HG02798 (cell line): ENCODE measurements around the gene KCNK3.
"Not testable (repeated sequence)": the region's sequence is repeated elsewhere in the genome, so short reads cannot be mapped to it uniquely, and the experiment has no call there.

Experiments
- ATAC-seq: cut with Tn5 transposase; IDR thresholded peaks from one replicate; pipeline ENCODE4 v1.9.1; 2021; ENCODE audit warnings: mild to moderate bottlenecking; ENCODE audit not compliant: unreplicated experiment, poor library complexity

The KCNK3 gene

DNA sequence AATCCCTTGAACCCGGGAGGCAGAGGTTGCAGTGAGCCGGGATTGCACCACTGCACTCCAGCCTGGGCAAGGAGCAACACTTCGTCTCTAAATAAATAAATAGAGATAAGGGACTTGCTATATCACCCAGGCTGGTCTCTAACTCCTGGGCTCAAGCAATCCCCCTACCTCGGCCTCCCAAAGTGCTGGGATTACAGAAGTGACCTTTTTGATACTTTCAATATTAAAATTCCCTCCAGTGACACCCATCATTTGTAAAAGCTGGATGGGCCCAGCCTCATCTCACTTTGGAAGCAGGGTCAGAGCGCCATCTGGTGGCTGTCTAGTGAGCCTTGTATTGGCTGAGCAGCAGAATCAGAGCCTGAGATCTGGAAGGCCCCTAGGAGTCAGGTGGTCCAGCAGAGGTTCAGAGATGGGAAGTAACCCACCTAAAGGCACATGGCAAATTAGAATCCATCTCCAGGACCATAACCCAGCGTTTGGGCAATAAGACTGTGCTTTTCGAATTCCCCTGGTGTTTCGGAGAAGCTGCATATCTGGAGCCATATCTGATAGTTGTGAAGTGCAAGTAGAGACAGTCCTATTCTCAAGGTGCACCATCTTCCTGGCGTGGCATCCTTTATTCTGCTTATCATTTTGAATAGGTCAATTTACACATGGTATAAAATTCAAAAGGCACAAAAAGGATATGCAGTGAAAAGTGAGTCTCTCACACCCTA is 53.2 kb downstream of the KCNK3 start:
- peak; percentile 52 for ATAC-seq

DNA sequence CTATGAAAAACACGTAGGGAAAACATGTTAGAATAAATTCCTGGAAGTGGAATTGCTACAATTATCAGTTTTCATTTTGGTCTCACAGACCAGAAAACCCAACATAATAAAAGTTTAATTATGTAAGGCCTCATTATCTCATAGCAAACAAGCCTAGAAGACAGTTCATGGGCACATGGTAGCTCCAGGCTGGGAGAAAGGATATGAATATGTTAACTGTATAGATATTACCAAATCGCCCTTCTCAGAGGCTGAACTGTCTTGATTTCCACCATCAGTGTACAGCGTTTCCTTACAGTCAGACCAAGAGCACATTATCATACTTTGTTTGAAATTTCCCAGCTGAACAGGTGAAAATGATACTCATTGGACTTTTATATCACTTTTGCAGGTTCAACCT is 54.4 kb downstream of the KCNK3 start:
- ATAC-seq = no peak

DNA sequence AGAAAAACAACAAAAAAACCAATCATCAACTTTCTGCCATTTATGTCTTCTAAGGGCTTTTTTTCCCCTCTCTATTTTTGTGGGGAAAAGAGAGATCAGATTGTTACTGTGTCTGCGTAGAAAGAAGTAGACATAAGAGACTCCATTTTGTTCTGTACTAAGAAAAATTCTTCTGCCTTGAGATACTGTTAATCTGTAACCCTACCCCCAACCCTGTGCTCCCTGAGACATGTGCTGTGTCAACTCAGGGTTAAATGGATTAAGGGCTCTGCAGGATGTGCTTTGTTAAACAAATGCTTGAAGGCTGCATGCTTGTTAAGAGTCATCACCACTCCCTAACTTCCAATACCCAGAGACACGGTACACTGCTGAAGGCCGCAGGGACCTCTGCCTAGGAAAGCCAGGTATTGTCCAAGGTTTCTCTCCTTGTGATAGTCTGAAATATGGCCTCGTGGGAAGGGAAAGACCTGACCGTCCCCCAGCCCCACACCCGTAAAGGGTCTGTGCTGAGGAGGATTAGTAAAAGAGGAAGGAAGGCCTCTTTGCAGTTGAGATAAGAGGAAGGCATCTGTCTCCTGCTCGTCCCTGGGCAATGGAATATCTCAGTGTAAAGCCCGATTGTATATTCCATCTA is 57.4 kb downstream of the KCNK3 start:
- not testable (repeated sequence) for ATAC-seq

DNA sequence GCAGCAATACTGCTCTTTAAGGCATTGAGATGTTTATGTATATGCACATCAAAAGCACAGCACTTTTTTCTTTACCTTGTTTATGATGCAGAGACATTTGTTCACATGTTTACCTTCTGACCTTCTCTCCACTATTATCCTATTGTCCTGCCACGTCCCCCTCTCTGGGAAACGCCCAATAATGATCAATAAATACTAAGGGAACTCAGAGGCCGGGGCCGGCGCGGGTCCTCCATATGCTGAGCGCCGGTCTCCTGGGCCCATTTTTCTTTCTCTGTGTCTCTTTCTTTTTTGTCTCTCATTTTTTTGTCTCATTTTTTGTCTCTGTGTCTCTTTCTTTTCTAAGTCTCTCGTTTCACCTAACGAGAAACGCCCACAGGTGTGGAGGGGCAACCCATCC is 57.9 kb downstream of the KCNK3 start:
- ATAC-seq = not testable (repeated sequence)

DNA sequence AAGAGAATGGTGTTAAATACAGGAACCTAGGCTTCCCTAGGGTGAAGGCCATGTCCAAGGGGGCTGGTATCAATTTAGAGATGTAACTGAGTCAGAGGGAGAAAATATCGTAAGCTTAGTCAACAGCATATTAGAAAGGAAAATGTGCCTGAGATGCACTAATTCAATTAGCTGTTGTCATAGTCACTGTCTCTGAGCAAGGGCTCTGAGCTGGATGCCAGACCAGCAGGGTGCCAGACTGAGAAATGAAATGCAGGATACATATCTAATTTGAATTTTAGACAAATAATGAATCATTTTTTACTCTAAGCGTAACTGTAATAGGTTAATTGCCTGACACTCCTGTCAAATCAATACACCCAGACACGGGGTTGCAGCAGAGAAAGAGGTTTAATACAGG is 60.1 kb downstream of the KCNK3 start:
- no peak for ATAC-seq

DNA sequence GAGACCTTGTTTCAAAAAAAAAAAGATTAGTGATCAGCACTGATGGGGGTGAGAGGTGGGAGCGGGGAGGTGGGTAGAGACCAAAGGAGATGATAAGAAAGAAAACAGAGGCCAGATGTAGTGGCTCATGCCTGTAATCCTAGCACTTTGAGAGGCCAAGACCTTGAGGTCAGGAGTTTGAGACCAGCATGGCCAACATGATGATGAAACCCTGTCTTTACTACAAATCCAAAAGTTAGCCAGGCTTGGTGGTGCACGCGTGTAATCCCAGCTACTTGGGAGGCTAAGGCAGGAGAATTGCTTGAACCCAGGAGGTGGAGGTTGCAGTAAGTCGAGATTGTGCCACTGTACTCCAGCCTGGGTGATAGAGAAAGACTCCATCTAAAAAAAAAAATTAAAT is 62.0 kb downstream of the KCNK3 start:
- no peak for ATAC-seq

DNA sequence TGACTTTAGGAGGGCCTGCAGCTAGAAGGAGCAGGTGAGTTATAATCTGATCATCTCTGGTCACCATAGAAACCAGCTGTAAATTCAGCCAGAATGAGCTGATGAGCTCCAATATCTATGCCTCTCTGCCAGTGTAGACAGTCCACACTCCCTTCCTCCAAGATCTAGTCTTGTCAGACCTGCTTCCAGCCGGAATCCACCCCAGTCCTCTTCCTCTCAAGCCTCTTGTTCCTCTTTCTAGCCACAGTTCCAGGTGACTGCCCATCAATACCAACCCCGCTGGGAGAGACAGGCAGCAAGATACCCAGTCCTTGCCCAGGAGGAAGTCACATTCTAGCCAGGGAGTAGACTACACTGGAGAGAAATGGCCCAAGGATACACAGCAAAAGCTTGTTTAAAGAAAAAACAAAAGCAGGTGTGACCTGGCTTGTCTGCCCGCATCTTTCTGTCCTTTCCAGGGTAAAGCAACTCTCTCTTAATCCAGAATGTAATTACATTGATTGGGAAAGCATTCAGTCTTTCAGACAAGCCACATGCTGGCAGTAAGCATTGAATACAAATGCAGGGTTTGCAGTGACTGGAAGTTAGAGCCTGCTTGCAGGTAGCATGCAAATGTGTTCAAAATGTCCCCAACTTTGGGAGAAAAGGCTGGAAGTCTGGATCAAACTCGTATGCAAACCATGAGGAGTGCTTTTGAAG is 62.6 kb downstream of the KCNK3 start:
- ATAC-seq = no peak

DNA sequence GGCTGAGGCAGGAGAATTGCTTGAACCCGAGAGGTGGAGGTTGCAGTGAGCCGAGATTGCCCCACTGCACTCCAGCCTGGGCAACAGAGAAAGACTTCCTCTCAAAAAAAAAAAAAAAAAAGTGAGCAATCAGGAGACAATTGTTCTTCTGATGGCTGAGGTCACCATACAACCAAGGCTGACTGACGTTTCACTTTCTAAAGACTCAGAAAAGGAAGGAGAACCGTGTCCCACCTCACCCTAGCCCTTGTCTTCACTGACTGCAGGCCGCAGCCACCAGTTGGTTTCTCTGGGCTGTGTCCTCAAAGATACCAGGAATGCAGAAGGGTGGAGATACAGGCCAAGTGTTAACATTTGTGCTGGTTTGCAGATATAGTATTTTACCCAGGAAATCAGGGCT is 63.8 kb downstream of the KCNK3 start:
- ATAC-seq = no peak

DNA sequence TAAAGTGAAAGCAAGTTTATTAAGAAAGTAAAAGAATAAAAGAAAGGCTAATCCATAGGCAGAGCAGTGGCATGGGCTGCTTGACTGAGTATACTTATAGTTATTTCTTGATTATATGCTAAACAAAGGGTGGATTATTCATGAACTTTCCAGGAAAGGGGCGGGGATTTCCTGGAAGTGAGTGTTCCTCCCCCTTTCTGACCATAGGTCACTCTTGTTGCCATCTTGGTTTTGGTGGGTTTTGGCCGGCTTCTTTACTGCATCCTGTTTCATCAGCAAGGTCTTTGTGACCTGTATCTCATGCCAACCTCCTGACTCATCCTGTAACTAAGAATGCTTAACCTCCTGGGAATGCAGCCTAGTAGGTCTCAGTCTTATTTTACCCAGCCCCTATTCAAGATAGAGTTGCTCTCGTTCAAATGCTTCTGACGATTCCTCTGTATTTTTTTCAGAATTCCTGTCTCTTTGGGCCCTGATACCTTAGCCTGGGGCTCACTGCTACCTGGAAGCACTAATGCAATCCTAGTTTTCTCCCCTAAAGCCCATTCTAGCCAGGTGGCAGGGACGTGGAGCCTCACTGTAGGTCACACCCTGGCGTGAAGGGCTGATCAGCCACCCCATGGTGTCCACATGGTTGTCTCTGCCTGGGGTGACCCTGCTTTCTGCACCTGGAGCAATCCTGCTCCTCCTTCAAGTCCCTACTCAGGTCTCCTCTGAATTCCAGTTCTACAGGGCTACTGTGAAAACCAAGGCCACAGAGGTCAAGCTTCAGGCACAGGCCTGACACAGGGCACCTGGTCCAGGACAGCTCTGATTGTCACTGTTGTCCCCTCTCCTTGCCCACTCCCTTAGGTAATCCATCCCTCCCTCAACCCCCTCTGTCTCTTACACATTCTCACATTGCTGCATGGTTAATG is 65.6 kb downstream of the KCNK3 start:
- ATAC-seq = peak; percentile 47

DNA sequence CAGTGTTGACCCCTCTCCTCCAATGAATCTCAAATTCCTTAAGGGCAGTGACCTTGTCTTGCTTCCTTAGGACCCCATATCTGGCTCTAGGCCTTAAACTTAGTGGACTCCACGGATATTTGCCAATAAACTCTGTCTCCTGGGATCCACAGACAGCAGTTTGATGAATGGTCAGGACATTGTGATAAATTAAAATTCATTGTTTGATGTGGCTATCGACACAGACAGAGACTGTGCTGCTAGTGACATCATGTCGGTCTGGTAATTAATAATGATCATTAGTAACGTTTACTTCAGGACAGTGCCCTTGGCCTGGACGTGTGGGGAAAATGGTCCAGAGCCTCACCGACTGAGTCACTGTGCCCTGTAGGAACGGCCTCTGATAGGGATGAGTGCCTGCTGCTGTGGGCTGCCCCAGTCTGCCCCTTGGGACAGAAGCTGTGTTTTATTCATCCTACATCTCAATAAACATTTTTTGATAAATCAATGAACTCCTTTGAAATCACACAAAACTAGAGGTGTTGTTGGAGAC is 66.3 kb downstream of the KCNK3 start:
- ATAC-seq = no peak

DNA sequence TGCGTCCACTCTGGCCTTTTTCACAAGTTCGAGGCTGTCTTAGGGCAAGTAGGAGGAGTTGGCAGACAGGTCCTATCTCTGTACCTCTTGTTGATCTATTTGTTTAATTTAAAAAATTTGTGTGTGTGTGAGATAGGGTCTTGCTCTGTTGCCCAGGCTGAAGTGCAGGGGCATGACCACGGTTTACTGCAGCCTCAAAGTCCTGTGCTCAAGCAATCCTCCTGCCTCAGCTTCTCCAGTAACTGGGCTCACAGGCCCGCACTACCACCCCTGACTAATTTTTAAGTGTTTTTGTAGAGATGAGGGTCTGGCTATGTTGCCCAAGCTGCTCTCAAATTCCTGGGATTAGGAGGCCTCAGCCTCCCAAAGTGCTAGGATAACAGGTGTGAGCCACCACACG is 67.3 kb downstream of the KCNK3 start:
- no peak for ATAC-seq

DNA sequence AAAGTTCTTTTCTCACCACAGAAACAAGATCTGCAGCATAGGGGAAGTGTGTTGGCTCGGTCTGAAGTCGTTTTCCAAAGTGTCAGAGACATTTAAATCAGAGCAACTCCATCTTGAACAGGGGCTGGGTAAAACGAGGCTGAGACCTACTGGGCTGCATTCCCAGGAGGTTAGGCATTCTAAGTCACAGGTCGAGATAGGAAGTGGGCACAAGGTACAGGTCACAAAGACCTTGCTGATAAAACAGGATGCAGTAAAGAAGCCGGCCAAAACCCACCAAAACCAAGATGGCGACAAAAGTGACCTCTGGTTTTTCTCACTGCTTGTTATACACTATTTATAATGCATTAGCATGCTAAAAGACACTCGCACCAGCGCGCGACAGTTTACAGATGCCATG is 68.5 kb downstream of the KCNK3 start:
- not testable (repeated sequence) for ATAC-seq

DNA sequence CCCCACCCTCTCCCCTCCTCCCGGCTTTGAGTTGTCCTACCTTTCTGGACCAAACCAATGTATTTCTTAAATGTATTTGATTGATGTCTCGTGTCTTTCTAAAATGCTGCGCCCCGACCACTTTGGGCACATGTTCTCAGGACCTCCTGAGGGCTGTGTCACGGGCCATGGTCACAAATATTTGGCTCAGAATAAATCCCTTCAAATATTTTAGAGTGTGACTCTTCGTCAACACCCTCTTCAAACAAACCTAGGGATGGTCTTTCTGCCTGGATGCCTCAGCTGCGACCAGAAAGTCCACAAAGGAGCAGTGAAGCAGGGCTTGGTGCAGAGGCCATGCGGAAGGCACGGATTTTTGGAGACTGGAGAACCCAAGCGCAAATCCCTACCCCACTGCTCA is 70.5 kb downstream of the KCNK3 start:
- ATAC-seq = no peak

DNA sequence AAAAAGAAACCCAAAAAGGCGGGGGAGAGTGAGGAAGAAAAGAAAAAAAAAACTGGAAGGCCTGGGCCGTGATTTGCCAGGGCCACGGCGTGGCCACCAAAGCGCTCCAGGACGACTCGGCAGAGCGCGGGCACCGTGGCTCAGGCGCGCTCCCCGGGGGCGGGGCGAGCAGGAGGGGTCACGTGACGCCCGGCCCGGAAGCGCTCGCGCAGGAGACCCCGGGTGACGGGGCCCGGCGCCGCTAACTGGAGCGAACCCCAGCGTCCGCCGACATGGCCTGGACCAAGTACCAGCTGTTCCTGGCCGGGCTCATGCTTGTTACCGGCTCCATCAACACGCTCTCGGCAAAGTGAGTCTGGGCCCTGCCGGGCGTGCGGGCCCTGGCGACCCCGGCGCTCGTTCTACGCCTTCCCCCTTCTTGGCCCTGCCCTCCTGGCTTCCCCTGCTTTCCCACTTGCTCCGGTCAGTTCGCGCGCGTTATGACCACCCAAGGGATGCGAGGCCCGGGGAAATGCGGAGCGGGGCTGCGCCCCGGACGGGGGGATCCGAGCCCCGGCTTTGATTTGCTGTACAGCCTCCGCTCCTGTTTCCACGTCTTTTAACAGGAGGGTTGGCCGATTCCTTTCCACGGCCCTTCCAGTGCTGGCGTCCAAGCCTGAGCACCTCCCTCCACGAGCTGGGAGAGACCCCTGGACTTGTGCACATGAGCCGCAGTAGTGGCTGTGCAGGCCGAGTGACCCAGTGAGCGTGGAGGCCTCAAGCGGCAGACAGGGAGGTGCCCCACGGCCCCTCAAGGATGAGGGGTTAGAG is 71.8 kb downstream of the KCNK3 start, which contains the start of gene SLC35F6:
Gene SLC35F6 (plus strand): TSS at position 207 of the 810 bp plus-strand sequence. CDS start 66 bp downstream, at position 273.
- peak; percentile 89 for ATAC-seq

DNA sequence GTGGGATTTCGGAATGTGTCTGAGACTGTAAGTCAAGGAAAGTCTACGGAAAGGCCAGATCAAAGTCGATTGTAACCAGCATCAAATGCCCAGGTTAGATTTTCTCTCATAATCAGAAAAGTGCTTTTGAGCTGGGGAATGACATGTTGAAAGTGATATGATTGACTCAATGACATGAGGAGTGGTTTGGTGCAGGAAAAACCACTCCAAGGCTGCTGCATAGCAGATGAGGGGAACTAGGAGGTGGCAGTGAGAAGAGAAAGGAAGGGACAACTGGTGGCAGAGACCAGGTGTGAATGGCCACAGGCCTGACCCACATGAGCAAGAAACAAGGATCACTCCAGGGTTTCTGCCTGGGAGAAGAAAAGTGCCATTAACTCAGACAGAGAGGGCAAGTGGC is 72.4 kb downstream of the KCNK3 start:
- no peak for ATAC-seq

DNA sequence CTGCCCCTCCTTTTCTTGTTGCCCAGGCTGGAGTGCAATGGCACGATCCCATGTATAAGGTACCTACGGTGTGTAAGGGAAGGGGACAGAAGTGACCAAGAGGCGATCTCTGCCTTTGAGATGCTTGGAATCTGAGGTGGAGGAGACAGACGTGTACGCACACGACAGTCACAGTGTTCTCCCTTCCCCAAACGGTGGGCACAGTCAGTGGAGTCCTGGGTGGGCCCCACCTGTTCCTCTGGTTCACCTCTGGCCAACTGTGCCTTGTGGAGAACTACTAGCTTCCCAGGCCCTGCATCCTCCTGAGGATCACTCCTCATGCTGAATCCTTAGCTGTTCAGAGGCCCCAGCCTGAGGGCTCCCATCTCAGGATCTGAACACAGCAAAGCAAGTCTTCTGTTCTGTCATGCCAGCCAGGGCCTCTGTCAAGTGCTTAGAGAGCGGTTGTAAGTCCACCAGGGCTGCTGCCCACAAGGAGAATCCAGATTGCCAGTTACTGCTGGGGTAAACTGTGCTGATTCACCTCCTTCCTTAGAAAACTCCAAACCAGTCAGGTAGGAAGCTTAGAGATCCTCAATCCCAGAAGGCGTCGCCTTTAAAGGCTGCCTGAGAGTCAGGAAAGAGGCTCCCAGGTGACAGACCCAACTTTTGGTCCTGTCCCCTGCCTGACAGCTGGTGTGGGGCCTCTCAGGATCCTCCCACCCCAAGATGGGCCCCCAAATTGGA is 73.1 kb downstream of the KCNK3 start:
- no peak for ATAC-seq

DNA sequence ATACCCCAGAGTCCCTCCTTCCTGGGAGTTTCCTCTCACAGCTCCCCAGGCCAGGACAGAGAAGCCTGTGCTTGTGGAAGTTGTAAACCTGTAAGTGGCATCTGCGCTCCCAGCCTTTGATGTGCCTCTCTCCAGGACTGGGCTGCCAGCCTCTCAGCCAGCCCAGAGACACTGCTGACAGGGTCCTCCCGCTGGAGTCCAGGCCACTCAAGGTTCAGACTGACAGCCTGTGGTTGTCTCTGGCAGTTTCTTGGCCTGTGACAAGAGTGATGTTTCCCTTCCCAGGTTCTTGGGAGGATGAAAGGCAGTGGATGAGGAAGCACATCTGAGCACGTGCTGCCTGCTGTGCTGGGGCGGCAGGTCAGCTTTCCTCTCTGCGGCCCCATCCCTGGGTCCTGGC is 74.6 kb downstream of the KCNK3 start:
- no peak for ATAC-seq

DNA sequence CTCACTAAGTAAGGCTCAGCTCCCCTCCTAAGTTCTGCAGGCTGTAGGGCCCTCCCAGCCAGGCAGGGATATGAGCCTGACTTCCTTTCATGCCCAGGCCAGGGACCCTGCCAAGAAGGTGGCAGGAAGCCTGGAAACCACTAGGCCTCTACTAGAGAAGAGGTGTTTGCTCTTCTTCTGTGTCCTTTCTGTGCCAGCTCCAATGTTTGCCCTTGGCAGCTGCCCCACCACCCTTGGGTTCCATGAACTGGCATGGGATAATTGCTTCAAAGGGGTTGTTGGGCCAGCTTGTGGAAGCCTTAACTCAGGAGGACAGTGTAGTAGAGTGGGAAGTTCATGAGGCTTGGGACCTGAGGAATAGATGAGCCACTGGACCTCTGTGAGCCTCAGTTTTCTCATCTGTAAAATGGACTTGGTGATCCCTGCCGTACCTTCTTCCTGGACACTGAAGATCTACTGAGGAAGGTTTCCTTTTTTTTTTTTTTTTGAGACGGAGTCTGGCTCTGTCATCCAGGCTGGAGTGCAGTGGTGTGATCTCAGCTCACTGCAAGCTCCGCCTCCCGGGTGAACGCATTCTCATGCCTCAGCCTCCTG is 75.5 kb downstream of the KCNK3 start:
- no peak for ATAC-seq
